Ovary (tissue), 9 donors: ENCODE measurements around the gene PLXNA4. TPM values are rescaled to one million over a fixed set of nuclear protein-coding genes. Genes with fewer than 3 reads are reported as not detected.

ENCODE experiments used
- DNase-seq, 5 donors: peaks; one replicate each; pipeline ENCODE4 v3.0.0-alpha.2; 2019 to 2020
- H3K27ac ChIP-seq, 2 donors: fragments of 200-600 bp; one replicate each; pipeline versions ENCODE4 v1.5.1 to v1.8.0; 2019 to 2022
- H3K27me3 ChIP-seq: fragments of 200-600 bp; one replicate; pipeline ENCODE4 v1.8.0; 2022
- H3K36me3 ChIP-seq: fragments of 200-600 bp; sonication (generic); one replicate; pipeline ENCODE4 v1.5.1; 2019
- H3K4me1 ChIP-seq: one replicate; pipeline ENCODE4 v1.8.1; 2013; ENCODE audit warnings: mild to moderate bottlenecking, moderate library complexity; ENCODE audit not compliant: insufficient read depth
- H3K4me3 ChIP-seq: fragments of 200-600 bp; sonication (generic); one replicate; pipeline ENCODE4 v1.5.1; 2017
- H3K9me3 ChIP-seq, 2 donors: fragments of 200-600 bp in 1 of 2; sonication (generic) in 1 of 2; one replicate each; pipeline versions ENCODE4 v1.5.1 to v1.8.1; 2013 to 2019; ENCODE audit warnings: mild to moderate bottlenecking in 1 of 2, moderate library complexity in 1 of 2
- CTCF ChIP-seq, 3 donors: fragments of 450-650 bp in 2 of 3; fragments of 200-600 bp in 1 of 3; IDR thresholded peaks; one replicate each; pipeline versions ENCODE4 v1.5.1 to v1.8.0; 2016 to 2022; ENCODE audit warnings: antibody characterized with exemption in 3 of 3, mild to moderate bottlenecking in 1 of 3
- EP300 ChIP-seq: sonication (generic); formaldehyde crosslinking; IDR thresholded peaks from one replicate; pipeline ENCODE4 v1.6.1; 2017; ENCODE audit warnings: antibody characterized with exemption
- POLR2A ChIP-seq: fragments of 450-650 bp; IDR thresholded peaks from one replicate; pipeline ENCODE4 v1.6.1; 2017; ENCODE audit warnings: antibody characterized with exemption, mild to moderate bottlenecking, moderate library complexity
- WGBS, 3 donors: extraction: QIAGEN DNeasy Blood & Tissue Kit in 1 of 3; methylation state at CpG; one replicate each; pipeline versions ENCODE4 v1.1.5 to v1.1.7; 2013 to 2017; 5-methylcytosine and 5-hydroxymethylcytosine counted together
- intact Hi-C, 4 donors: fragments of 100-400 bp; cut with DNase I; formaldehyde crosslinking; loops; one replicate each; pipeline versions ENCODE4 v1.11.0 to v1.15.1; 2022 to 2023
- polyA plus RNA-seq, 2 donors: library from polyadenylated mRNA; stranded (reverse); fragments of 200-250 nt in 1 of 2; fragments of 350-450 nt in 1 of 2; fragmentation: Illumina TruSeq in 1 of 2; extraction: RNeasy Lipid Tissue Mini Kit (QIAGEN cat#74804) in 1 of 2; gene quantifications; one replicate each; pipeline ENCODE4 v1.2.3, GENCODE V29; 2013 to 2014
- total RNA-seq, 7 donors: library from RNA; depleted of rRNA in 2 of 7; stranded (reverse); fragments of >200 nt in 2 of 7; fragmentation: NEBNext Ultra II Directional in 3 of 7; extraction: Animal tissue kit (Norgen Biotek cat#: 25700) in 3 of 7; gene quantifications; one replicate each; pipeline versions ENCODE4 v1.1.0 to v1.2.4, GENCODE V29; 2016 to 2023
- donor health status: DM: no; HTN: no; CAD: no; lungs with moderate emphysema.
- donor health status: DM: no; HTN: no; CAD: no.
- donor health status: Bipolar disorder and iron deficiency.
- donor health status: DM: yes; HTN: yes; CAD: no.
- donor health status: DM: no; HTN: no; CAD: no.
- donor health status: DM: yes; HTN: yes; CAD: no.

Gene PLXNA4
- total and polyA plus RNA-seq, 9 donors, result 5.1 to 39.9 (median 11.4) TPM

GRCh38 chr7:132296820-132297219, 279.4 kb downstream of the PLXNA4 start:
- no peak for DNase-seq
- no peak overlapping the region for H3K27ac ChIP-seq
- no peak overlapping the region for H3K4me3 ChIP-seq
- TF ChIP-seq CTCF (IDR thresholded peaks at IDR 0.05) (no peak), POLR2A (no peak), EP300 (no peak)
- H3K36me3 ChIP-seq, result no peaks in the 10 kb centered on the region
- H3K27me3 ChIP-seq, result no peaks in the 10 kb centered on the region
- WGBS, 3 donors, result 83 to 86% (median 84%) methylated on average over 8 of the region's 8 CpGs
- no peaks in the 10 kb centered on the region for H3K4me1 ChIP-seq
- intact Hi-C loops, result no loop called here
- no peaks in the 10 kb centered on the region for H3K9me3 ChIP-seq

- no peak overlapping the region for H3K4me3 ChIP-seq
- TF ChIP-seq EP300 (no peak), POLR2A (no peak), CTCF (IDR thresholded peaks at IDR 0.05) (no peak)
- H3K27ac ChIP-seq, result no peak overlapping the region
- intact Hi-C loops, result no loop called here
- no peak for DNase-seq
- H3K9me3 ChIP-seq, result no peaks in the 10 kb centered on the region
- H3K27me3 ChIP-seq, result no peaks in the 10 kb centered on the region
- H3K4me1 ChIP-seq, result no peaks in the 10 kb centered on the region
- WGBS, 3 donors, result 83 to 89% (median 87%) methylated on average over 3 of the region's 3 CpGs
- H3K36me3 ChIP-seq, result no peaks in the 10 kb centered on the region
Measured at GRCh38 chr7:132295175-132295574, 281.1 kb downstream of the PLXNA4 start.

- DNase-seq, result no peak
- WGBS, 3 donors, result 44 to 51% (median 49%) methylated on average over 4 of the region's 4 CpGs
- no peaks in the 10 kb centered on the region for H3K9me3 ChIP-seq
- no peaks in the 10 kb centered on the region for H3K27me3 ChIP-seq
- no peak for TF ChIP-seq POLR2A
- TF ChIP-seq EP300, result no peak
- no peak for TF ChIP-seq CTCF (IDR thresholded peaks at IDR 0.05)
- no peaks in the 10 kb centered on the region for H3K4me1 ChIP-seq
- H3K36me3 ChIP-seq, result no peaks in the 10 kb centered on the region
- H3K27ac ChIP-seq, result no peak overlapping the region
- intact Hi-C loops, result no loop called here
- H3K4me3 ChIP-seq, result no peak overlapping the region
Measured at GRCh38 chr7:132292803-132293202, 283.5 kb downstream of the PLXNA4 start.

- Histone ChIP-seq H3K4me1 (no peaks in the 10 kb centered on the region), H3K4me3 (no peak overlapping the region), H3K27me3 (no peaks in the 10 kb centered on the region), H3K9me3 (no peaks in the 10 kb centered on the region), H3K36me3 (no peaks in the 10 kb centered on the region), H3K27ac (no peak overlapping the region)
- TF ChIP-seq EP300 (no peak), POLR2A (no peak), CTCF (IDR thresholded peaks at IDR 0.05) (no peak)
- no peak for DNase-seq
- intact Hi-C loops, result no loop called here
- 86 to 98% (median 97%) methylated on average over 1 of the region's 1 CpG for WGBS, 3 donors
Measured at GRCh38 chr7:132291481-132291880, 284.8 kb downstream of the PLXNA4 start.

- H3K36me3 ChIP-seq, result no peaks in the 10 kb centered on the region
- H3K27ac ChIP-seq, result no peak overlapping the region
- no peaks in the 10 kb centered on the region for H3K4me1 ChIP-seq
- intact Hi-C loops, result no loop called here
- H3K4me3 ChIP-seq, result no peak overlapping the region
- H3K9me3 ChIP-seq, result no peaks in the 10 kb centered on the region
- no peaks in the 10 kb centered on the region for H3K27me3 ChIP-seq
- DNase-seq, result no peak
- WGBS, 3 donors, result 79% methylated on average over 5 of the region's 5 CpGs
- TF ChIP-seq POLR2A (no peak), EP300 (no peak), CTCF (IDR thresholded peaks at IDR 0.05) (no peak)
Measured at GRCh38 chr7:132290021-132290420, 286.2 kb downstream of the PLXNA4 start.
